Ovary (tissue), 9 donors: ENCODE data around the gene ICE2. TPM values are rescaled to one million over a fixed set of nuclear protein-coding genes. Genes with fewer than 3 reads are reported as not detected.

Source experiments
- DNase-seq, 5 donors: peaks; one replicate each; pipeline ENCODE4 v3.0.0-alpha.2; 2019 to 2020
- H3K27ac ChIP-seq, 2 donors: fragments of 200-600 bp; one replicate each; pipeline versions ENCODE4 v1.5.1 to v1.8.0; 2019 to 2022
- H3K27me3 ChIP-seq: fragments of 200-600 bp; one replicate; pipeline ENCODE4 v1.8.0; 2022
- H3K36me3 ChIP-seq: fragments of 200-600 bp; sonication (generic); one replicate; pipeline ENCODE4 v1.5.1; 2019
- H3K4me1 ChIP-seq: one replicate; pipeline ENCODE4 v1.8.1; 2013; ENCODE audit warnings: mild to moderate bottlenecking, moderate library complexity; ENCODE audit not compliant: insufficient read depth
- H3K4me3 ChIP-seq: fragments of 200-600 bp; sonication (generic); one replicate; pipeline ENCODE4 v1.5.1; 2017
- H3K9me3 ChIP-seq, 2 donors: fragments of 200-600 bp in 1 of 2; sonication (generic) in 1 of 2; one replicate each; pipeline versions ENCODE4 v1.5.1 to v1.8.1; 2013 to 2019; ENCODE audit warnings: mild to moderate bottlenecking in 1 of 2, moderate library complexity in 1 of 2
- EP300 ChIP-seq: sonication (generic); formaldehyde crosslinking; IDR thresholded peaks from one replicate; pipeline ENCODE4 v1.6.1; 2017; ENCODE audit warnings: antibody characterized with exemption
- POLR2A ChIP-seq: fragments of 450-650 bp; IDR thresholded peaks from one replicate; pipeline ENCODE4 v1.6.1; 2017; ENCODE audit warnings: antibody characterized with exemption, mild to moderate bottlenecking, moderate library complexity
- whole genome bisulfite sequencing, 3 donors: extraction: QIAGEN DNeasy Blood & Tissue Kit in 1 of 3; methylation state at CpG; one replicate each; pipeline versions ENCODE4 v1.1.5 to v1.1.7; 2013 to 2017; 5-methylcytosine and 5-hydroxymethylcytosine counted together
- intact Hi-C, 4 donors: fragments of 100-400 bp; cut with DNase I; formaldehyde crosslinking; loops; one replicate each; pipeline versions ENCODE4 v1.11.0 to v1.15.1; 2022 to 2023
- polyA plus RNA-seq, 2 donors: library from polyadenylated mRNA; stranded (reverse); fragments of 200-250 nt in 1 of 2; fragments of 350-450 nt in 1 of 2; fragmentation: Illumina TruSeq in 1 of 2; extraction: RNeasy Lipid Tissue Mini Kit (QIAGEN cat#74804) in 1 of 2; gene quantifications; one replicate each; pipeline ENCODE4 v1.2.3, GENCODE V29; 2013 to 2014
- total RNA-seq, 7 donors: library from RNA; depleted of rRNA in 2 of 7; stranded (reverse); fragments of >200 nt in 2 of 7; fragmentation: NEBNext Ultra II Directional in 3 of 7; extraction: Animal tissue kit (Norgen Biotek cat#: 25700) in 3 of 7; gene quantifications; one replicate each; pipeline versions ENCODE4 v1.1.0 to v1.2.4, GENCODE V29; 2016 to 2023
- TF ChIP-seq, protein P1 (sequence below), 3 donors: fragments of 450-650 bp in 2 of 3; fragments of 200-600 bp in 1 of 3; IDR thresholded peaks; one replicate each; pipeline versions ENCODE4 v1.5.1 to v1.8.0; 2016 to 2022; ENCODE audit warnings: antibody characterized with exemption in 3 of 3, mild to moderate bottlenecking in 1 of 3
- donor health status: DM: no; HTN: no; CAD: no; lungs with moderate emphysema.
- donor health status: DM: no; HTN: no; CAD: no.
- donor health status: Bipolar disorder and iron deficiency.
- donor health status: DM: yes; HTN: yes; CAD: no.
- donor health status: DM: no; HTN: no; CAD: no.
- donor health status: DM: yes; HTN: yes; CAD: no.

ICE2 gene
- total and polyA plus RNA-seq, 9 donors, result 16.4 to 72.0 (median 53.0) TPM

DNA sequence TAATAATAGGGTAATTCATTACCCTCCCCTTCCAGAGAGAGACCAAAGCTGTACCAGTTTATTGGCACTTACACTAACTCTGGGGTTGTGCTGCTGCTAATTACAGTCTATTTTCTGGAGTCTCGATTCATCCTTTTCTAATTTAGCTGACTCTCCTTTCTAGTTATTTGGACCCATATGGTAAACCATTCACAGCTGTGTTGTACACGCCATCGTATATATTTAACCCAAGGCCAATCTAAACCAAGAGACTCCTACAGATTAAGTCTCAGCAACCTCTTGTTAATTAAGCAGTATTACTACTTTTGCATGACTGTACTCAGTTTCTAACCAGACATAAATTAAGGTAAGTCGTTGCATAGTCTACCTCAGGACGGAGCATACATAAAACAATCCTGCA is 103.6 kb downstream of the ICE2 start:
- 76 to 82% (median 77%) methylated on average over 5 of the region's 5 CpGs for WGBS, 3 donors
- peaks cover 12% of the 10 kb centered on the region for H3K4me1 ChIP-seq
- no peak for DNase-seq
- TF ChIP-seq EP300 (no peak), POLR2A (no peak)
- H3K4me3 ChIP-seq, result no peak overlapping the region
- H3K36me3 ChIP-seq, result no peaks in the 10 kb centered on the region
- no peak overlapping the region for H3K27ac ChIP-seq
- intact Hi-C loops, result no loop called here
- no peaks in the 10 kb centered on the region for H3K27me3 ChIP-seq
- H3K9me3 ChIP-seq, result no peaks in the 10 kb centered on the region

DNA sequence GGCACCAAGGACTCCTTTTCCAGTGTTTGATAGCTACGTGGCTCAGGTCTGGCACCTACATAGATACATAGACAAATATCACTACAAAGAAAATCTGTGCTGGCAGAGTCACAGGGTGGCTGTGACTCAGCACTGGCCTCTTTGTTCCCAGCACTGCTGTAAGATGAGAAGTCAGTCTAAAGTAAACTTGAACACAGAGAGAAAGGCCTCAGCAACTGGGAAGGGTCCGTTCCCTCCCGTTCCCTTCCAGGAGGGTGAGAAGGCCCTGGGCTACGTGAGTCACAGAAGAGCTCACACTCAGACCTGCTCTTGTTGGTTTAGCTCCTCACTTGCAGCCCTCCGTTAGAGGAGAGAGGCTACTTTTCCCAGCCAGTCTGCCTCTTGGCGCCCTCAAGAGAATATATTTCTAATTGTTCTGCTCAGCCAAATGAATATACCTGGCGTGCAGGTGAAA is 104.3 kb downstream of the ICE2 start:
- no peaks in the 10 kb centered on the region for H3K9me3 ChIP-seq
- no peak overlapping the region for H3K4me3 ChIP-seq
- TF ChIP-seq POLR2A (no peak), EP300 (no peak)
- TF ChIP-seq, protein P1, sequence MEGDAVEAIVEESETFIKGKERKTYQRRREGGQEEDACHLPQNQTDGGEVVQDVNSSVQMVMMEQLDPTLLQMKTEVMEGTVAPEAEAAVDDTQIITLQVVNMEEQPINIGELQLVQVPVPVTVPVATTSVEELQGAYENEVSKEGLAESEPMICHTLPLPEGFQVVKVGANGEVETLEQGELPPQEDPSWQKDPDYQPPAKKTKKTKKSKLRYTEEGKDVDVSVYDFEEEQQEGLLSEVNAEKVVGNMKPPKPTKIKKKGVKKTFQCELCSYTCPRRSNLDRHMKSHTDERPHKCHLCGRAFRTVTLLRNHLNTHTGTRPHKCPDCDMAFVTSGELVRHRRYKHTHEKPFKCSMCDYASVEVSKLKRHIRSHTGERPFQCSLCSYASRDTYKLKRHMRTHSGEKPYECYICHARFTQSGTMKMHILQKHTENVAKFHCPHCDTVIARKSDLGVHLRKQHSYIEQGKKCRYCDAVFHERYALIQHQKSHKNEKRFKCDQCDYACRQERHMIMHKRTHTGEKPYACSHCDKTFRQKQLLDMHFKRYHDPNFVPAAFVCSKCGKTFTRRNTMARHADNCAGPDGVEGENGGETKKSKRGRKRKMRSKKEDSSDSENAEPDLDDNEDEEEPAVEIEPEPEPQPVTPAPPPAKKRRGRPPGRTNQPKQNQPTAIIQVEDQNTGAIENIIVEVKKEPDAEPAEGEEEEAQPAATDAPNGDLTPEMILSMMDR (IDR thresholded peaks at IDR 0.05), result no peak
- 51 to 71% (median 59%) methylated on average over 7 of the region's 7 CpGs for WGBS, 3 donors
- H3K36me3 ChIP-seq, result no peaks in the 10 kb centered on the region
- DNase-seq, result no peak
- no peak overlapping the region for H3K27ac ChIP-seq
- H3K4me1 ChIP-seq, result peaks cover 12% of the 10 kb centered on the region
- no peaks in the 10 kb centered on the region for H3K27me3 ChIP-seq
- intact Hi-C loops, result loop anchor here in 1 of 4 donors (5.0 kb wide), 1 partner anchor 68 kb away; no protein-coding TSS in a partner anchor

DNA sequence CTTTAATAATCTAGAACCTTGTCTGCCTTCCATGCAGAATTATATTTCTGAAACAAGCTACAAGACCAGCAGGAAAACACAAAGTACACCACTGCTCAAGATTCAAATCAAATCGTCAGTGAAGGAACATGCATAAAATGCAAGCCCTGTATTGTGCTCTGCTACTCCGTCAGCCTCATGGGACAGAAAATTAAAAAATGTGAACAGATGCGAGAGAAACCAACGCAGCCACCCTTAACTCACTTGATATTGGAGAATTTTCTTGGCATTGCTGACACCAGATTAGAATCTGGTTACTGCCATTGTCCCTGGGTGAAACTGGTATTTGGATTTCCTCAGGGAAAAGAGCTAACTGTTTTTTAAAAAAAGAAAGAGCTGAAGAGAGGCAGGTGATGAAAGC is 104.7 kb downstream of the ICE2 start:
- H3K27me3 ChIP-seq, result no peaks in the 10 kb centered on the region
- H3K9me3 ChIP-seq, result no peaks in the 10 kb centered on the region
- TF ChIP-seq, protein P1 (IDR thresholded peaks at IDR 0.05), result no peak
- TF ChIP-seq POLR2A (no peak), EP300 (no peak)
- H3K4me1 ChIP-seq, result peaks cover 12% of the 10 kb centered on the region
- no peak for DNase-seq
- H3K36me3 ChIP-seq, result no peaks in the 10 kb centered on the region
- intact Hi-C loops, result loop anchor here in 1 of 4 donors (5.0 kb wide), 1 partner anchor 68 kb away; no protein-coding TSS in a partner anchor
- H3K4me3 ChIP-seq, result no peak overlapping the region
- no peak overlapping the region for H3K27ac ChIP-seq
- 77 to 89% (median 83%) methylated on average over 4 of the region's 4 CpGs for WGBS, 3 donors

DNA sequence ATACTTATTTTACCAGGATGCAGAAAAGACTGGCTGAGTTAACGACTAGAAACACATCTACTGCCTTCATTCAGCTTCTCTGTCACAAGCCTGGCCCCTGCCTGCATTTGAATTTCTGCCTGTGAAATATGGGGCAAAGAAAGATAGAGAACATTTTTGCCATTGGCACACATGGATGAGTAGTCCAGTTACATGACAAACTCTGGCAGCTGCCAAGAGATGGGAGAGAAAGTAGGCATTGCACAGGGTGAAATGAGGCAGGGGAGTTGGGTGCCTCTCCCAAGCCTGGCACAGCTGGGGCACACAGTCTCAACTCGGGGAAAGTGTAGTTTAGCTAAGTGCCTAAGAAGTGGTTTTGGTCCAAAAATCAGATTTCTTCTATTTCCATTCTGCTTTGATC is 105.2 kb downstream of the ICE2 start:
- peaks cover 12% of the 10 kb centered on the region for H3K4me1 ChIP-seq
- H3K27me3 ChIP-seq, result no peaks in the 10 kb centered on the region
- H3K27ac ChIP-seq, result no peak overlapping the region
- intact Hi-C loops, result loop anchor here in 1 of 4 donors (5.0 kb wide), 1 partner anchor 69 kb away; no protein-coding TSS in a partner anchor
- DNase-seq, result no peak
- H3K9me3 ChIP-seq, result no peaks in the 10 kb centered on the region
- no peak for TF ChIP-seq EP300
- TF ChIP-seq, protein P1 (IDR thresholded peaks at IDR 0.05), result no peak
- TF ChIP-seq POLR2A, result no peak
- no peaks in the 10 kb centered on the region for H3K36me3 ChIP-seq
- 84 to 87% (median 87%) methylated on average over 2 of the region's 2 CpGs for WGBS, 3 donors
- H3K4me3 ChIP-seq, result no peak overlapping the region

DNA sequence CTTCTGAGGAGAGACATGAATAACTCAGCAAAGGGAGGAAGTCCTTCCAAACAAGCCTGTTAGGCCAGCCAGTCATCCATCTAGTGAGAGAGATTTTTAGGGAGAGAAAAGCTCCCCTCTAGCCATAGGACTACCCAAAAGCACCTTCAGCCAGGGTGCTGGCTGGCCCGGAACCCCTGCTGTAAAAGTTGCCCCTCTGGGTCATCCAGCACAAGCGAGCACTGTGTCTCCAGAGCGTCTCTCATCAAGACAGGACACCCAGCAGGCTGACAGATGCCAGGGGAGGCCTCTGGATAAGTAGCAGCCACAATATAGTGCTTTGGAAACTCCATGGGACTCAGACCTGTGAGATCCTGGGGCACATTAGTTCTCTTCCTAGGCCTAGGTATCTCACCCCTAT is 105.6 kb downstream of the ICE2 start:
- Histone ChIP-seq H3K27ac (no peak overlapping the region), H3K36me3 (no peaks in the 10 kb centered on the region), H3K9me3 (no peaks in the 10 kb centered on the region), H3K27me3 (no peaks in the 10 kb centered on the region), H3K4me3 (no peak overlapping the region), H3K4me1 (peaks cover 12% of the 10 kb centered on the region)
- DNase-seq, result no peak
- TF ChIP-seq POLR2A (no peak), EP300 (no peak)
- TF ChIP-seq, protein P1 (IDR thresholded peaks at IDR 0.05), result no peak
- intact Hi-C loops, result loop anchor here in 1 of 4 donors (5.0 kb wide), 1 partner anchor 69 kb away; no protein-coding TSS in a partner anchor
- 91 to 100% (median 99%) methylated on average over 3 of the region's 3 CpGs for WGBS, 3 donors
